PC-9 (cell line): ENCODE data around the gene APRT. TPM values are rescaled to one million over a fixed set of nuclear protein-coding genes. Genes with fewer than 3 reads are reported as not detected.

Source experiments
- BruUV-seq: library from RNA; stranded (reverse); fragments of 400-500 nt; replicated peaks from 2 replicates; lab custom pipeline; 2021; lab: Mats Ljungman, UMichigan
- CTCF ChIA-PET: fragments of 300-600 bp; sonication (Branson Sonifier 250); formaldehyde crosslinking; loops from one replicate; lab custom pipeline; 2022; ENCODE audit warnings: antibody characterized with exemption; lab: Charles Lee
- POLR2A ChIA-PET: fragments of 300-600 bp; sonication (Branson Sonifier 250); formaldehyde crosslinking; loops from one replicate; lab custom pipeline; 2022; ENCODE audit warnings: antibody characterized with exemption; ENCODE audit not compliant: unreplicated experiment; lab: Charles Lee
- DNase-seq, 2 experiments: peaks; one replicate each; pipeline versions ENCODE4 v3.0.0 to v3.0.0-alpha.2; 2015 to 2022; ENCODE audit warnings: mixed read lengths in 1 of 2
- H2AFZ ChIP-seq: fragments of 200-600 bp; sonication (generic); 2 replicates; pipeline ENCODE4 v1.8.1; 2017; ENCODE audit warnings: antibody characterized with exemption
- H3F3A ChIP-seq: fragments of 200-600 bp; sonication (generic); 2 replicates; pipeline ENCODE4 v1.8.1; 2017; ENCODE audit warnings: antibody characterized with exemption, mild to moderate bottlenecking, low read depth; ENCODE audit not compliant: insufficient read depth
- H3K27ac ChIP-seq: fragments of 200-600 bp; sonication (generic); 2 replicates; pipeline ENCODE4 v1.6.1; 2016; ENCODE audit warnings: mixed run types
- H3K27me3 ChIP-seq: fragments of 200-600 bp; sonication (generic); 2 replicates; pipeline ENCODE4 v1.6.1; 2016; ENCODE audit warnings: low read depth, mixed run types; ENCODE audit not compliant: insufficient read depth
- H3K36me3 ChIP-seq: fragments of 200-600 bp; sonication (generic); 2 replicates; pipeline ENCODE4 v1.6.1; 2016; ENCODE audit warnings: low read depth, mixed run types
- H3K4me1 ChIP-seq: fragments of 200-600 bp; sonication (generic); replicated peaks from 2 replicates; pipeline ENCODE4 v1.6.1; 2016; ENCODE audit warnings: mixed run types; ENCODE audit not compliant: insufficient read depth
- H3K4me2 ChIP-seq: fragments of 200-600 bp; sonication (generic); 2 replicates; pipeline ENCODE4 v1.6.1; 2017; ENCODE audit warnings: mixed run types
- H3K4me3 ChIP-seq: fragments of 200-600 bp; sonication (generic); 2 replicates; pipeline ENCODE4 v1.6.1; 2016; ENCODE audit warnings: mixed run types
- H3K79me2 ChIP-seq: fragments of 200-600 bp; sonication (generic); 2 replicates; pipeline ENCODE4 v1.6.1; 2017; ENCODE audit warnings: low read depth, mixed run types
- H3K9me2 ChIP-seq: fragments of 200-600 bp; sonication (generic); 2 replicates; pipeline ENCODE4 v1.8.1; 2017; ENCODE audit warnings: mild to moderate bottlenecking; ENCODE audit not compliant: insufficient read depth
- H3K9me3 ChIP-seq: fragments of 200-600 bp; sonication (generic); 2 replicates; pipeline ENCODE4 v1.8.1; 2016; ENCODE audit warnings: low read depth; ENCODE audit not compliant: insufficient read depth
- H4K20me1 ChIP-seq: fragments of 200-600 bp; sonication (generic); 2 replicates; pipeline ENCODE4 v1.8.1; 2017; ENCODE audit not compliant: insufficient read depth
- CTCF ChIP-seq: fragments of 200-600 bp; sonication (generic); conservative IDR thresholded peaks from 2 replicates; pipeline ENCODE4 v1.6.1; 2017; ENCODE audit warnings: mixed run types, antibody characterized with exemption, mild to moderate bottlenecking, moderate library complexity
- EZH2 ChIP-seq: fragments of 200-600 bp; sonication (generic); IDR thresholded peaks from 2 replicates; pipeline ENCODE4 v1.8.0; 2017; ENCODE audit warnings: antibody characterized with exemption, low read depth
- intact Hi-C: fragments of 100-400 bp; cut with micrococcal nuclease; formaldehyde crosslinking; loops from one replicate; pipeline ENCODE4 v1.10.0; 2022; ENCODE audit not compliant: unreplicated experiment
- total RNA-seq: library from RNA; stranded (reverse); gene quantifications from 2 replicates; pipeline ENCODE4 v1.2.3, GENCODE V29; 2021

APRT gene
- total RNA-seq, 1 experiment from 2014 or later = 213 TPM

- no TSS peak for BruUV-seq
- ChIA-PET POLR2A (interaction anchor here (0.6 kb wide), 1 partner anchor 349 kb away, joined by 3 read pairs; no protein-coding TSS in a partner anchor), CTCF (no interaction called here)
- Histone ChIP-seq H3K9me3 (no peaks in the 10 kb centered on the region), H3K27ac (no peak overlapping the region), H3K36me3 (no peaks in the 10 kb centered on the region), H3K79me2 (no peaks in the 10 kb centered on the region), H4K20me1 (no peaks in the 10 kb centered on the region), H3K4me3 (no peak overlapping the region), H3K27me3 (no peaks in the 10 kb centered on the region), H3K9me2 (no peaks in the 10 kb centered on the region), H3K4me2 (no peak overlapping the region), H3K4me1 (no peaks in the 10 kb centered on the region), H3F3A (peaks cover 9% of the 10 kb centered on the region; the same call in 1 of the 2 replicates), H2AFZ (no peak overlapping the region)
- intact Hi-C loops = no loop called here
- DNase-seq = no peak
- TF ChIP-seq CTCF (no peak), EZH2 (no peak)
Observed at GRCh38 chr16:88818575-88818874, 6.8 kb upstream of the APRT start.

GRCh38 chr16:88817785-88818574 is 6.3 kb upstream of the APRT start:
- TF ChIP-seq CTCF = no peak
- TF ChIP-seq EZH2 = no peak
- no peaks in the 10 kb centered on the region for H3K9me3 ChIP-seq
- H3K4me3 ChIP-seq = no peak overlapping the region
- no peak overlapping the region for H3K4me2 ChIP-seq
- H3K9me2 ChIP-seq = no peaks in the 10 kb centered on the region
- H4K20me1 ChIP-seq = no peaks in the 10 kb centered on the region
- no peak overlapping the region for H2AFZ ChIP-seq
- H3K79me2 ChIP-seq = no peaks in the 10 kb centered on the region
- no TSS peak for BruUV-seq
- no peak for DNase-seq
- intact Hi-C loops = no loop called here
- ChIA-PET POLR2A (interaction anchor here (0.6 kb wide), 1 partner anchor 349 kb away, joined by 3 read pairs; no protein-coding TSS in a partner anchor), CTCF (no interaction called here)
- peaks cover 14% of the 10 kb centered on the region; the same call in 1 of the 2 replicates for H3F3A ChIP-seq
- H3K36me3 ChIP-seq = no peaks in the 10 kb centered on the region
- no peak overlapping the region for H3K27ac ChIP-seq
- H3K4me1 ChIP-seq = no peaks in the 10 kb centered on the region
- no peaks in the 10 kb centered on the region for H3K27me3 ChIP-seq

- no TSS peak for BruUV-seq
- Histone ChIP-seq H3K4me2 (no peak overlapping the region), H3K9me3 (no peaks in the 10 kb centered on the region), H3K9me2 (no peaks in the 10 kb centered on the region), H3K4me1 (no peaks in the 10 kb centered on the region), H3F3A (peaks cover 24% of the 10 kb centered on the region), H3K36me3 (no peaks in the 10 kb centered on the region), H3K27me3 (no peaks in the 10 kb centered on the region), H4K20me1 (no peaks in the 10 kb centered on the region), H3K4me3 (no peak overlapping the region), H3K79me2 (no peaks in the 10 kb centered on the region), H2AFZ (no peak overlapping the region), H3K27ac (no peak overlapping the region)
- CTCF ChIA-PET = no interaction called here
- no peak for DNase-seq
- intact Hi-C loops = loop anchor here (1.0 kb wide), 1 partner anchor 399 kb away; no protein-coding TSS in a partner anchor
- TF ChIP-seq EZH2 (no peak), CTCF (no peak)
- POLR2A ChIA-PET = no interaction called here
Observed at GRCh38 chr16:88816736-88817535, 5.2 kb upstream of the APRT start.
